PC-3 (cell line): ENCODE results near the gene ATXN10. TPM values are rescaled to one million over a fixed set of nuclear protein-coding genes. Genes with fewer than 3 reads are reported as not detected.
A peak's percentile ranks its signal among the peaks of the same experiment; 100 is the strongest.

ENCODE experiments used
- ATAC-seq: fragments of 200-7000 bp; cut with Tn5 transposase; 2 replicates; pipeline ENCODE4 v1.9.1; 2020; ENCODE audit warnings: mild to moderate bottlenecking, moderate library complexity
- BruUV-seq: library from RNA; stranded (reverse); fragments of 400-500 nt; replicated peaks from 2 replicates; lab custom pipeline; 2021; lab: Mats Ljungman, UMichigan
- CTCF ChIA-PET: fragments of 300-600 bp; sonication (Branson Sonifier 250); formaldehyde crosslinking; loops from one replicate; lab custom pipeline; 2022; ENCODE audit warnings: antibody characterized with exemption; lab: Charles Lee
- POLR2A ChIA-PET: fragments of 300-600 bp; sonication (Branson Sonifier 250); formaldehyde crosslinking; loops from one replicate; lab custom pipeline; 2022; ENCODE audit warnings: antibody characterized with exemption; ENCODE audit not compliant: unreplicated experiment; lab: Charles Lee
- DNase-seq: peaks from one replicate; pipeline ENCODE4 v3.0.0-alpha.2; 2015
- H2AFZ ChIP-seq: fragments of 300-600 bp; sonication (generic); 2 replicates; pipeline ENCODE4 v1.6.0; 2016; ENCODE audit warnings: antibody characterized with exemption, low read length
- H3F3A ChIP-seq: fragments of 300-600 bp; sonication (generic); one replicate; pipeline ENCODE4 v1.6.0; 2017; ENCODE audit warnings: antibody characterized with exemption, low read length, control low read depth, mild to moderate bottlenecking; ENCODE audit not compliant: unreplicated experiment
- H3K27ac ChIP-seq: fragments of 300-600 bp; sonication (generic); 2 replicates; pipeline ENCODE4 v1.5.1; 2016; ENCODE audit warnings: mild to moderate bottlenecking, low read length
- H3K27me3 ChIP-seq: fragments of 300-600 bp; sonication (generic); 2 replicates; pipeline ENCODE4 v1.6.1; 2016; ENCODE audit warnings: low read length, mixed read lengths
- H3K36me3 ChIP-seq: fragments of 300-600 bp; sonication (generic); 2 replicates; pipeline ENCODE4 v1.6.1; 2016; ENCODE audit warnings: low read depth, mixed run types, low read length, mixed read lengths
- H3K4me1 ChIP-seq: fragments of 300-600 bp; sonication (generic); 2 replicates; pipeline ENCODE4 v1.5.1; 2016; ENCODE audit warnings: low read length; ENCODE audit not compliant: insufficient read depth
- H3K4me2 ChIP-seq: fragments of 300-600 bp; sonication (generic); 2 replicates; pipeline ENCODE4 v1.6.0; 2016; ENCODE audit warnings: low read length
- H3K4me3 ChIP-seq: fragments of 300-600 bp; sonication (generic); 2 replicates; pipeline ENCODE4 v1.5.1; 2016; ENCODE audit warnings: mild to moderate bottlenecking, low read length, mixed read lengths
- H3K79me2 ChIP-seq: fragments of 300-600 bp; sonication (generic); 2 replicates; pipeline ENCODE4 v1.6.1; 2017; ENCODE audit warnings: low read length, mixed read lengths
- H3K9ac ChIP-seq: fragments of 300-600 bp; sonication (generic); 2 replicates; pipeline ENCODE4 v1.6.0; 2016; ENCODE audit warnings: mild to moderate bottlenecking, low read length
- H3K9me2 ChIP-seq: fragments of 300-600 bp; sonication (generic); replicated peaks from 2 replicates; pipeline ENCODE4 v1.6.1; 2016; ENCODE audit warnings: mixed run types, low read length, mixed read lengths
- H3K9me3 ChIP-seq: fragments of 300-600 bp; sonication (generic); 2 replicates; pipeline ENCODE4 v1.6.1; 2016; ENCODE audit warnings: low read length, mixed read lengths
- H4K20me1 ChIP-seq: fragments of 300-600 bp; sonication (generic); 2 replicates; pipeline ENCODE4 v1.6.1; 2016; ENCODE audit warnings: low read length, mixed read lengths
- EZH2 ChIP-seq: fragments of 300-600 bp; sonication (generic); IDR thresholded peaks from one replicate; pipeline ENCODE4 v1.6.1; 2017; ENCODE audit warnings: antibody characterized with exemption, mild to moderate bottlenecking, low read length; ENCODE audit not compliant: unreplicated experiment
- EZH2phosphoT487 ChIP-seq: fragments of 300-600 bp; sonication (generic); IDR thresholded peaks from 2 replicates; pipeline ENCODE4 v1.6.1; 2018; ENCODE audit warnings: mild to moderate bottlenecking, antibody characterized with exemption, low read length, borderline replicate concordance
- intact Hi-C: fragments of 100-400 bp; cut with micrococcal nuclease; formaldehyde crosslinking; loops from 2 replicates; pipeline ENCODE4 v1.9.0; 2023
- total RNA-seq: library from RNA; depleted of rRNA; stranded (reverse); fragments of >200 nt; gene quantifications from 2 replicates; pipeline ENCODE4 v1.2.3, GENCODE V29; 2014
- TF ChIP-seq, protein P1 (sequence below): fragments of 300-600 bp; sonication (generic); conservative IDR thresholded peaks from 2 replicates; pipeline ENCODE4 v1.5.1; 2017; ENCODE audit warnings: antibody characterized with exemption, low read depth, mild to moderate bottlenecking, low read length

Gene ATXN10
- total RNA-seq, 1 experiment from 2014 or later = 40.6 TPM

DNA sequence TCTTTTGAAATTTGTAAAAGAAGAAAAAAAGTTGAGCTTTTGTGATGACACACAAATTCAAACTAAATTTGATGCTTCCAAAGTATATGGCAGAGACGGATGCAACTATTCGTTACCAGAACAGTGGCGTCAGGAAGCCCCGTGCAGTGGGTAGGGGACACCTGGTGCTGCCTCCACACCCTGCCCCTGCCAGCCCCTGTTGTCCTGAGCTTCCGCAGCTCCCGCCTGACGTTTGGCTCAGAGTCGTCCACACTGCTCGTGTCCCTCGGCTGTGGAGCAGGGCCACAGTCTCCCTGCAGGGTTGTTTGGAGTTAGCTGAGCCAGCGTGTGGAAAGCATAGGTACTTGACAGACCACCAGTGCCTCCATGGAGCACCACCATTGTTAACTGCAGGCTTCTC, 86.3 kb downstream of the ATXN10 start:
- intact Hi-C loops = no loop called here
- TF ChIP-seq EZH2phosphoT487 (no peak), EZH2 (no peak)
- TF ChIP-seq, protein P1, sequence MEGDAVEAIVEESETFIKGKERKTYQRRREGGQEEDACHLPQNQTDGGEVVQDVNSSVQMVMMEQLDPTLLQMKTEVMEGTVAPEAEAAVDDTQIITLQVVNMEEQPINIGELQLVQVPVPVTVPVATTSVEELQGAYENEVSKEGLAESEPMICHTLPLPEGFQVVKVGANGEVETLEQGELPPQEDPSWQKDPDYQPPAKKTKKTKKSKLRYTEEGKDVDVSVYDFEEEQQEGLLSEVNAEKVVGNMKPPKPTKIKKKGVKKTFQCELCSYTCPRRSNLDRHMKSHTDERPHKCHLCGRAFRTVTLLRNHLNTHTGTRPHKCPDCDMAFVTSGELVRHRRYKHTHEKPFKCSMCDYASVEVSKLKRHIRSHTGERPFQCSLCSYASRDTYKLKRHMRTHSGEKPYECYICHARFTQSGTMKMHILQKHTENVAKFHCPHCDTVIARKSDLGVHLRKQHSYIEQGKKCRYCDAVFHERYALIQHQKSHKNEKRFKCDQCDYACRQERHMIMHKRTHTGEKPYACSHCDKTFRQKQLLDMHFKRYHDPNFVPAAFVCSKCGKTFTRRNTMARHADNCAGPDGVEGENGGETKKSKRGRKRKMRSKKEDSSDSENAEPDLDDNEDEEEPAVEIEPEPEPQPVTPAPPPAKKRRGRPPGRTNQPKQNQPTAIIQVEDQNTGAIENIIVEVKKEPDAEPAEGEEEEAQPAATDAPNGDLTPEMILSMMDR = no peak
- no peak overlapping the region for H3K27ac ChIP-seq
- BruUV-seq = no TSS peak
- ATAC-seq (no peak), DNase-seq (no peak)
- no peaks in the 10 kb centered on the region for H3F3A ChIP-seq
- no peak overlapping the region for H3K4me3 ChIP-seq
- ChIA-PET POLR2A (no interaction called here), CTCF (no interaction called here)
- no peak overlapping the region for H3K9ac ChIP-seq
- H3K4me2 ChIP-seq = no peak overlapping the region
- no peaks in the 10 kb centered on the region for H3K9me3 ChIP-seq
- H3K36me3 ChIP-seq = no peaks in the 10 kb centered on the region; the same call in 1 of the 2 replicates
- H3K4me1 ChIP-seq = peaks cover 3% of the 10 kb centered on the region; the same call in 1 of the 2 replicates
- no peaks in the 10 kb centered on the region for H3K79me2 ChIP-seq
- no peaks in the 10 kb centered on the region for H3K9me2 ChIP-seq
- H2AFZ ChIP-seq = no peak overlapping the region
- no peaks in the 10 kb centered on the region for H4K20me1 ChIP-seq
- no peaks in the 10 kb centered on the region for H3K27me3 ChIP-seq

DNA sequence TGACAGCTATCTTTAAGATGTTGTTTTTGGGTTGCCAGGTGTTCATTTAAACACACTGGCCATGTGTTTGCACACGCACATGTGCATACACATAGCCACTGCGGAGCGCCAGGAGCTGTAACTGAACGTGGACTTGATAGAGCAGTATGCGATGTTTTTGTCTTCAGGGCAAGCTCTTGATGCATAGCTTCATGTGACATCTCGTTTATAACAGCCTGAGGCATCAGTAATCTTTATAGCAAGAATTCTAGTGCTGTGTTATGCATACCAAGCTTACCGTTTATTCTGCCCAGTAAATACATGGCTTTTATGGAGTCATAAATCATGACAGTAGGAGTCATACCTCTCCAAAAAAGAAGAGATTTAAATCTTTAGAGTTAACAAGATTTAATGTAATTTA, 87.0 kb downstream of the ATXN10 start:
- no TSS peak for BruUV-seq
- no peak for TF ChIP-seq EZH2phosphoT487
- TF ChIP-seq, protein P1 = no peak
- Histone ChIP-seq H3K27me3 (no peaks in the 10 kb centered on the region), H3K36me3 (no peaks in the 10 kb centered on the region; the same call in 1 of the 2 replicates), H3K9me2 (no peaks in the 10 kb centered on the region), H4K20me1 (no peaks in the 10 kb centered on the region), H3K4me3 (no peak overlapping the region), H3K9me3 (no peaks in the 10 kb centered on the region), H3K79me2 (no peaks in the 10 kb centered on the region), H3K9ac (no peak overlapping the region), H3K4me2 (no peak overlapping the region), H3K4me1 (peaks cover 3% of the 10 kb centered on the region; the same call in 1 of the 2 replicates), H3F3A (no peaks in the 10 kb centered on the region), H2AFZ (no peak overlapping the region), H3K27ac (no peak overlapping the region)
- ChIA-PET POLR2A (no interaction called here), CTCF (no interaction called here)
- intact Hi-C loops = no loop called here
- ATAC-seq (peak; percentile 54), DNase-seq (peak; percentile 35)

DNA sequence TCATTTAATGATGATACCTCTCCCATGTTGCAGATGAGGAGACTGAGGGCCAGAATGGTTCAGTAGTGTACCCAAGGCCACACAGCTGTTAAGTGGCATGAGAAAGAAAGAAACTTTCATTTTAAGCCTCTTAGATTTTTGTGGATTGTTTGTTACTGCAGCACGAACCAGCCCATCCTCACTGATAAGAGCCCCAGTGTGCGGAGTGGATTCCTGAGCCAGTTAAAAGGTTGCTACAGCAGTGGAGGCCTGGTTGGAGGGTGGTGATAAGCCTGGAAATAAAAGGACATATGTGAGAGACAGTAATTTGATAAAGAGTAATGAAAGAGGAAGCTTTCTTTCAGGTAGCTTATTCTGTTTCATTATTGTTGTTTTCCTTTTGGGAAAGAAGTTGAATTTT, 89.0 kb downstream of the ATXN10 start:
- CTCF ChIA-PET = no interaction called here
- no peak overlapping the region for H2AFZ ChIP-seq
- no peaks in the 10 kb centered on the region for H3K9me2 ChIP-seq
- no peaks in the 10 kb centered on the region for H4K20me1 ChIP-seq
- no peak overlapping the region for H3K9ac ChIP-seq
- POLR2A ChIA-PET = no interaction called here
- no peak for ATAC-seq
- no peaks in the 10 kb centered on the region for H3F3A ChIP-seq
- H3K36me3 ChIP-seq = no peaks in the 10 kb centered on the region; the same call in 1 of the 2 replicates
- peaks cover 3% of the 10 kb centered on the region; the same call in 1 of the 2 replicates for H3K4me1 ChIP-seq
- intact Hi-C loops = no loop called here
- no TSS peak for BruUV-seq
- no peak overlapping the region for H3K4me3 ChIP-seq
- H3K27me3 ChIP-seq = no peaks in the 10 kb centered on the region
- no peaks in the 10 kb centered on the region for H3K79me2 ChIP-seq
- H3K27ac ChIP-seq = no peak overlapping the region
- no peaks in the 10 kb centered on the region for H3K9me3 ChIP-seq
- no peak overlapping the region for H3K4me2 ChIP-seq
- DNase-seq = no peak
- TF ChIP-seq, protein P1 = no peak
- TF ChIP-seq EZH2phosphoT487 (no peak), EZH2 (no peak)
